PC-9 (cell line): ENCODE results near the gene STRIP2. TPM values are rescaled to one million over a fixed set of nuclear protein-coding genes. Genes with fewer than 3 reads are reported as not detected.

Experiments
- BruUV-seq: library from RNA; stranded (reverse); fragments of 400-500 nt; replicated peaks from 2 replicates; lab custom pipeline; 2021; lab: Mats Ljungman, UMichigan
- CTCF ChIA-PET: fragments of 300-600 bp; sonication (Branson Sonifier 250); formaldehyde crosslinking; loops from one replicate; lab custom pipeline; 2022; ENCODE audit warnings: antibody characterized with exemption; lab: Charles Lee
- POLR2A ChIA-PET: fragments of 300-600 bp; sonication (Branson Sonifier 250); formaldehyde crosslinking; loops from one replicate; lab custom pipeline; 2022; ENCODE audit warnings: antibody characterized with exemption; ENCODE audit not compliant: unreplicated experiment; lab: Charles Lee
- DNase-seq, 2 experiments: peaks; one replicate each; pipeline versions ENCODE4 v3.0.0 to v3.0.0-alpha.2; 2015 to 2022; ENCODE audit warnings: mixed read lengths in 1 of 2
- H2AFZ ChIP-seq: fragments of 200-600 bp; sonication (generic); 2 replicates; pipeline ENCODE4 v1.8.1; 2017; ENCODE audit warnings: antibody characterized with exemption
- H3F3A ChIP-seq: fragments of 200-600 bp; sonication (generic); 2 replicates; pipeline ENCODE4 v1.8.1; 2017; ENCODE audit warnings: antibody characterized with exemption, mild to moderate bottlenecking, low read depth; ENCODE audit not compliant: insufficient read depth
- H3K27ac ChIP-seq: fragments of 200-600 bp; sonication (generic); 2 replicates; pipeline ENCODE4 v1.6.1; 2016; ENCODE audit warnings: mixed run types
- H3K27me3 ChIP-seq: fragments of 200-600 bp; sonication (generic); 2 replicates; pipeline ENCODE4 v1.6.1; 2016; ENCODE audit warnings: low read depth, mixed run types; ENCODE audit not compliant: insufficient read depth
- H3K36me3 ChIP-seq: fragments of 200-600 bp; sonication (generic); 2 replicates; pipeline ENCODE4 v1.6.1; 2016; ENCODE audit warnings: low read depth, mixed run types
- H3K4me1 ChIP-seq: fragments of 200-600 bp; sonication (generic); replicated peaks from 2 replicates; pipeline ENCODE4 v1.6.1; 2016; ENCODE audit warnings: mixed run types; ENCODE audit not compliant: insufficient read depth
- H3K4me2 ChIP-seq: fragments of 200-600 bp; sonication (generic); 2 replicates; pipeline ENCODE4 v1.6.1; 2017; ENCODE audit warnings: mixed run types
- H3K4me3 ChIP-seq: fragments of 200-600 bp; sonication (generic); 2 replicates; pipeline ENCODE4 v1.6.1; 2016; ENCODE audit warnings: mixed run types
- H3K79me2 ChIP-seq: fragments of 200-600 bp; sonication (generic); 2 replicates; pipeline ENCODE4 v1.6.1; 2017; ENCODE audit warnings: low read depth, mixed run types
- H3K9me2 ChIP-seq: fragments of 200-600 bp; sonication (generic); 2 replicates; pipeline ENCODE4 v1.8.1; 2017; ENCODE audit warnings: mild to moderate bottlenecking; ENCODE audit not compliant: insufficient read depth
- H3K9me3 ChIP-seq: fragments of 200-600 bp; sonication (generic); 2 replicates; pipeline ENCODE4 v1.8.1; 2016; ENCODE audit warnings: low read depth; ENCODE audit not compliant: insufficient read depth
- H4K20me1 ChIP-seq: fragments of 200-600 bp; sonication (generic); 2 replicates; pipeline ENCODE4 v1.8.1; 2017; ENCODE audit not compliant: insufficient read depth
- EZH2 ChIP-seq: fragments of 200-600 bp; sonication (generic); IDR thresholded peaks from 2 replicates; pipeline ENCODE4 v1.8.0; 2017; ENCODE audit warnings: antibody characterized with exemption, low read depth
- intact Hi-C: fragments of 100-400 bp; cut with micrococcal nuclease; formaldehyde crosslinking; loops from one replicate; pipeline ENCODE4 v1.10.0; 2022; ENCODE audit not compliant: unreplicated experiment
- total RNA-seq: library from RNA; stranded (reverse); gene quantifications from 2 replicates; pipeline ENCODE4 v1.2.3, GENCODE V29; 2021
- TF ChIP-seq, protein P1 (sequence below): fragments of 200-600 bp; sonication (generic); conservative IDR thresholded peaks from 2 replicates; pipeline ENCODE4 v1.6.1; 2017; ENCODE audit warnings: mixed run types, antibody characterized with exemption, mild to moderate bottlenecking, moderate library complexity

The STRIP2 gene
- total RNA-seq, 1 experiment from 2014 or later = 9.5 TPM

DNA sequence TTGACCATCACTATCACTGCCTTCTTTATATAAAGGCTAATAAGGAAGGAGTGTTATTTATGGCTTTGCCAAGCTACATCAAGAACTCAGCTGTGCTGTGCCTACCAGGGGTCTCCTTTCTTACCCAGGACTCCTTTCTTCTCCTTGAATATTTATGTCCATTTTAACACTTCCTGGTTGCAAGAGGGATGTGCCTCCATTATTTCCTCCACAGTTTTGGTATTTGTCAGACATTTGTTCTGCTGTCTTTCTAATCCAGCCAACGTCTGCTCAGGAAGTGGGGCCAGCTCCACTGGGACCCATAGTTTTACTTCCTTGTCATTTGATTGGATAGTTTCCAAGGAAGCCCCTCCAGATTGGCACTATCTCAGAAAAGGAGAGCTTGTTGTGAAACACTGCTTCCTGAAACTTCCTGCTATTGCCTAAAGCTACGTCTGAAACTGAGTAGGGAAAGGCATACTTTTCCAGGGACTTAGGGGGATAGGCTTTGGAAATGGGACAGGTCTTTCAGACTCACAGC is 6.6 kb upstream of the STRIP2 start:
- H3K27ac ChIP-seq = no peak overlapping the region

DNA sequence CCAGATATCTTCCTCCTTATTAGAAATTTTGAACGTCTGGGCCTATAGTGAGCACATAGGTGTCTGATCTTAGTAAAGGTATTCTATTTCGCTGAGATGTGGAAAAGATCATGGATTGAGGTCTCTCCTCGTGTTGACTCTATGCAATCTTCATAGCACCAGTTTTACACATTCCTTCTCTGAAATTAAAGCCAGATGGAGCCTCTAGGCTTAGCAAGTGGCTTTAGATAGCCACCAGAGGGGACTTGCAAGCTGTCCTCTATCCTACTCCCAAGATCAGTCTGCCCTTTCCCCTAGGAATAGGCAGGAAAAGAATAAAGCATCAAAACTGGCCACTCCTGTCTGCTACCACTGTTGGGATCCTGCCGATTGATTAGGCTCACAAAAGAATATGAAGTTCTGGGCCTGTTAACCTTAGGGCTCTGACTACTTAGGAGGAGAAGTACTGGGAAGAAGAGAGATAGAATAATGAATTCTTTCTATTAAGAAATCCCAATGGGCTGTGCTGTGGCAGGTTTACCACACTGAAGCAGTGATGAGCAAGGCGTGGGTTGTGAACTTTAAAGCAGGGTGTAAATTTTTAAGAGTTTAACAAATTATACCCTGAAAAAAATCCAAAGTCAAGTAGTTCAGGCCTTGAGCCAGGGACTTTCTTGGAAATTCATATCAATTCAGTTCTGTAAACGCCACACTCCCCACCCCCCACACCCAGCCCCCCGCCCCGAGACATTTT is 2.2 kb upstream of the STRIP2 start:
- Histone ChIP-seq H3K4me2 (no peak overlapping the region), H3K79me2 (peaks cover 26% of the 10 kb centered on the region), H3K4me3 (no peak overlapping the region), H2AFZ (no peak overlapping the region), H3K27me3 (no peaks in the 10 kb centered on the region), H3F3A (no peaks in the 10 kb centered on the region), H4K20me1 (no peaks in the 10 kb centered on the region), H3K36me3 (no peaks in the 10 kb centered on the region), H3K27ac (no peak overlapping the region), H3K9me2 (no peaks in the 10 kb centered on the region), H3K9me3 (no peaks in the 10 kb centered on the region), H3K4me1 (peaks cover 27% of the 10 kb centered on the region)
- ChIA-PET CTCF (interaction anchor here (0.6 kb wide), 1 partner anchor 12 kb away, joined by 3 read pairs; no protein-coding TSS in a partner anchor), POLR2A (no interaction called here)
- no peak for TF ChIP-seq EZH2
- TF ChIP-seq, protein P1, sequence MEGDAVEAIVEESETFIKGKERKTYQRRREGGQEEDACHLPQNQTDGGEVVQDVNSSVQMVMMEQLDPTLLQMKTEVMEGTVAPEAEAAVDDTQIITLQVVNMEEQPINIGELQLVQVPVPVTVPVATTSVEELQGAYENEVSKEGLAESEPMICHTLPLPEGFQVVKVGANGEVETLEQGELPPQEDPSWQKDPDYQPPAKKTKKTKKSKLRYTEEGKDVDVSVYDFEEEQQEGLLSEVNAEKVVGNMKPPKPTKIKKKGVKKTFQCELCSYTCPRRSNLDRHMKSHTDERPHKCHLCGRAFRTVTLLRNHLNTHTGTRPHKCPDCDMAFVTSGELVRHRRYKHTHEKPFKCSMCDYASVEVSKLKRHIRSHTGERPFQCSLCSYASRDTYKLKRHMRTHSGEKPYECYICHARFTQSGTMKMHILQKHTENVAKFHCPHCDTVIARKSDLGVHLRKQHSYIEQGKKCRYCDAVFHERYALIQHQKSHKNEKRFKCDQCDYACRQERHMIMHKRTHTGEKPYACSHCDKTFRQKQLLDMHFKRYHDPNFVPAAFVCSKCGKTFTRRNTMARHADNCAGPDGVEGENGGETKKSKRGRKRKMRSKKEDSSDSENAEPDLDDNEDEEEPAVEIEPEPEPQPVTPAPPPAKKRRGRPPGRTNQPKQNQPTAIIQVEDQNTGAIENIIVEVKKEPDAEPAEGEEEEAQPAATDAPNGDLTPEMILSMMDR = no peak
- intact Hi-C loops = no loop called here
- DNase-seq = no peak
- no TSS peak for BruUV-seq

More for the DNA sequence above, 6.6 kb upstream of the STRIP2 start:
- intact Hi-C loops = no loop called here
- Histone ChIP-seq H3K4me3 (no peak overlapping the region), H2AFZ (no peak overlapping the region), H3K4me2 (no peak overlapping the region), H3K27me3 (no peaks in the 10 kb centered on the region), H3K79me2 (no peaks in the 10 kb centered on the region), H3K36me3 (0 out of 2 replicates have a peak, but pooled peaks cover 10% of the 10 kb centered on the region), H3K9me3 (no peaks in the 10 kb centered on the region), H3F3A (peaks cover 18% of the 10 kb centered on the region; the same call in 1 of the 2 replicates), H3K9me2 (no peaks in the 10 kb centered on the region), H4K20me1 (no peaks in the 10 kb centered on the region), H3K4me1 (peaks cover 18% of the 10 kb centered on the region)
- TF ChIP-seq EZH2 = no peak
- TF ChIP-seq, protein P1 = no peak
- ChIA-PET POLR2A (no interaction called here), CTCF (interaction anchor here (1.4 kb wide), 1 partner anchor 13 kb away, joined by 8 read pairs; no protein-coding TSS in a partner anchor)
- DNase-seq = no peak
- no TSS peak for BruUV-seq

DNA sequence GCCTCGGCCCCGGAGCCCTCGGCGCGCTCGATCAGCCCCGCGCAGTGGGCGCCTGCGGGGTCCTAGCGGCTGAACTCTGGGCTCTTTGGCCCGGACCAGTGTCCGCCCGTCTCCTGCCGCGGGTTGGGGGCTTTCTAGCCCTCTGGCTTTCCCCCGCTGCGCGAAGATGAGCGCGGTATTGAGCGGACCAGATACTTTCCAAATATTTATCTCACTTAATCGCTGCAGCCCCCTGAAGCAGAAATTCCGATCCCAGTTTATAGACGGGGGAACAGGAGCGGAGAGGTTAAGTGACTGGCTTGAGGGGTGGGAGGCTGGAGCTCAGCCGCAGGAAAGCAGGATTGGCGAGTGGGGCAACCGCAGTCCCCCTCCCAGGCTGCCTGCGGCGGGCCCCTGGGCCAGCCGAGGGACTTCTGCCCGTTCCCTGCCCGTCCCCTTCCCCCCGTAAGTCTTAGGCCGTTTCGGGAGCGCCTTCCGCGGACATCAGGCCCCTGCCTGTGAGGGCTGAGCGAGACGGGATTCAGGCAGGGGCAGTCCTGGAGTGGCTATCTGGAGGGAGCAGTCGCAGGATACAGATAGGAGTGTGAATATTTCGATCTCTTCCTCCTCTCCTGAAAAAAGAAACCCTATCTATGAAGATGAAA is 565 bp downstream of the STRIP2 start:
- intact Hi-C loops = loop anchor here (1.0 kb wide), 1 partner anchor 20 kb away; no protein-coding TSS in a partner anchor
- TF ChIP-seq EZH2 = no peak
- TF ChIP-seq, protein P1 = no peak
- peak overlapping the region; percentile 90 for H3K4me2 ChIP-seq
- BruUV-seq = no TSS peak
- 0 out of 2 replicates have a peak, but pooled peaks cover 1% of the 10 kb centered on the region for H3K36me3 ChIP-seq
- no peaks in the 10 kb centered on the region for H3K9me2 ChIP-seq
- peaks cover 15% of the 10 kb centered on the region for H3F3A ChIP-seq
- peak overlapping the region; percentile 95 for H3K4me3 ChIP-seq
- H4K20me1 ChIP-seq = no peaks in the 10 kb centered on the region
- CTCF ChIA-PET = interaction anchor here (0.5 to 1.8 kb wide), 6 partner anchors 33 to 576 kb away, joined by 3 to 7 read pairs (median 4); no protein-coding TSS in a partner anchor
- H2AFZ ChIP-seq = peak overlapping the region; percentile 86; the same call in 1 of the 2 replicates
- peaks cover 38% of the 10 kb centered on the region for H3K79me2 ChIP-seq
- POLR2A ChIA-PET = interaction anchor here (0.6 to 0.7 kb wide), 4 partner anchors 9 to 1588 kb away, joined by 3 to 6 read pairs (median 4); no protein-coding TSS in a partner anchor
- H3K27me3 ChIP-seq = no peaks in the 10 kb centered on the region
- DNase-seq = peak in 1 of 2 experiments; percentile 26
- H3K4me1 ChIP-seq = peaks cover 51% of the 10 kb centered on the region
- H3K9me3 ChIP-seq = no peaks in the 10 kb centered on the region
- peak overlapping the region; percentile 45 for H3K27ac ChIP-seq
